Measurements from ENCODE around the gene YAE1.

DNA sequence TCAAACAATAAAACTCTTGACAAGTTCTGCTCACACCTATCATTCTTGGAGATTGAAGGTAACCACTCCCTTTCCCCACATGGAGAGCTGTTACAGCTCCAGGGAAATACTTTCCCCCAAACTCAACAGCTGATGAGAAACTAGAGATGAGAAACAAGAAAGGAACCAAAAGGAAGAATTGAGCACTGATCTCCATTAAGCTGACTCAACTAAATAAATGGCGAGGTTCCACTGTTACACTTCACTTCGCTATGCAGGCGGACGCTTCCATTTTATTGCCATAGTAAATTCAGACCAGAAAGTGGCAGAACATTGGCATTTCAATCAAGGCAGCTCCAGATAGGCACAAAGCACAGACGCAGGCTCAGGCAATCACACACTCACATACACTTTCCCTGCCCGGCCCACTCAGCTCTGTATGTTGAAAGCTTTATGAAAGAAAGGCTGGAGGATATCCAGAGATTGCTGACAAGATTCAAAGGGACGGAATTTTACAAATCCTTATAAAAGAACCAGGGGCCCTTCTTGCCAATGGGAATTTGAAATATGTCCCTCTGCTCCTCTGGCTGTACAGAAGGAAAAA, 11.5 kb upstream of the YAE1 start:
- TF ChIP-seq, protein P1, sequence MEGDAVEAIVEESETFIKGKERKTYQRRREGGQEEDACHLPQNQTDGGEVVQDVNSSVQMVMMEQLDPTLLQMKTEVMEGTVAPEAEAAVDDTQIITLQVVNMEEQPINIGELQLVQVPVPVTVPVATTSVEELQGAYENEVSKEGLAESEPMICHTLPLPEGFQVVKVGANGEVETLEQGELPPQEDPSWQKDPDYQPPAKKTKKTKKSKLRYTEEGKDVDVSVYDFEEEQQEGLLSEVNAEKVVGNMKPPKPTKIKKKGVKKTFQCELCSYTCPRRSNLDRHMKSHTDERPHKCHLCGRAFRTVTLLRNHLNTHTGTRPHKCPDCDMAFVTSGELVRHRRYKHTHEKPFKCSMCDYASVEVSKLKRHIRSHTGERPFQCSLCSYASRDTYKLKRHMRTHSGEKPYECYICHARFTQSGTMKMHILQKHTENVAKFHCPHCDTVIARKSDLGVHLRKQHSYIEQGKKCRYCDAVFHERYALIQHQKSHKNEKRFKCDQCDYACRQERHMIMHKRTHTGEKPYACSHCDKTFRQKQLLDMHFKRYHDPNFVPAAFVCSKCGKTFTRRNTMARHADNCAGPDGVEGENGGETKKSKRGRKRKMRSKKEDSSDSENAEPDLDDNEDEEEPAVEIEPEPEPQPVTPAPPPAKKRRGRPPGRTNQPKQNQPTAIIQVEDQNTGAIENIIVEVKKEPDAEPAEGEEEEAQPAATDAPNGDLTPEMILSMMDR (IDR thresholded peaks at IDR 0.05; ENCODE audit: low read length) = no peak
- no peak for TF ChIP-seq EZH2 (IDR thresholded peaks at IDR 0.05; ENCODE audit: borderline replicate concordance, low read length)
